GM18951 (cell line): Measurements from ENCODE around the gene CAND2.

ENCODE experiments used
- POLR2A ChIP-seq: IDR thresholded peaks from 4 replicates; pipeline ENCODE4 v1.6.1; 2011; ENCODE audit warnings: mild to moderate bottlenecking; ENCODE audit not compliant: insufficient read length, insufficient read depth; ENCODE audit errors: extremely low read depth
- in situ Hi-C: fragments of 300-500 bp; cut with MboI; formaldehyde crosslinking; loops from one replicate; pipeline ENCODE4 v1.12.0; 2022; ENCODE audit warnings: low sequenced_read_pairs, mixed read lengths, inconsistent platforms; ENCODE audit not compliant: unreplicated experiment

Gene CAND2

GRCh38 chr3:12818273-12818672 is 21.8 kb downstream of the CAND2 start:
- TF ChIP-seq POLR2A: no peak
- in situ Hi-C loops: no loop called here

- in situ Hi-C loops: no loop called here
- no peak for TF ChIP-seq POLR2A
These were observed 22.3 kb downstream of the CAND2 start for GRCh38 chr3:12818773-12819172.

GRCh38 chr3:12822725-12823373 is 26.4 kb downstream of the CAND2 start:
- in situ Hi-C loops: no loop called here
- no peak for TF ChIP-seq POLR2A

- in situ Hi-C loops: no loop called here
- TF ChIP-seq POLR2A: no peak
These were observed 27.8 kb downstream of the CAND2 start for GRCh38 chr3:12824299-12824698.

- no peak for TF ChIP-seq POLR2A
These were observed 28.7 kb downstream of the CAND2 start for GRCh38 chr3:12825156-12825555.

GRCh38 chr3:12828751-12829150 is 32.3 kb downstream of the CAND2 start:
- in situ Hi-C loops: no loop called here
- TF ChIP-seq POLR2A: no peak

More at GRCh38 chr3:12825156-12825555, 28.7 kb downstream of the CAND2 start:
- in situ Hi-C loops: no loop called here

GRCh38 chr3:12829404-12829803 is 32.9 kb downstream of the CAND2 start:
- TF ChIP-seq POLR2A: no peak
- in situ Hi-C loops: no loop called here

- TF ChIP-seq POLR2A: no peak
- in situ Hi-C loops: no loop called here
These were observed 33.7 kb downstream of the CAND2 start for GRCh38 chr3:12829886-12830784.

- no peak for TF ChIP-seq POLR2A
- in situ Hi-C loops: no loop called here
These were observed 34.3 kb downstream of the CAND2 start for GRCh38 chr3:12830785-12831156.

- in situ Hi-C loops: no loop called here
- TF ChIP-seq POLR2A: no peak
These were observed 34.9 kb downstream of the CAND2 start for GRCh38 chr3:12831301-12831866.

- peak; percentile 28 for TF ChIP-seq POLR2A
- in situ Hi-C loops: no loop called here
These were observed 36.1 kb downstream of the CAND2 start for GRCh38 chr3:12832350-12833221.

- TF ChIP-seq POLR2A: peak; percentile 43
- in situ Hi-C loops: no loop called here
These were observed 37.0 kb downstream of the CAND2 start for GRCh38 chr3:12833222-12834161.
